ENCODE results near the gene DOCK8. TPM values are rescaled to one million over a fixed set of nuclear protein-coding genes. Genes with fewer than 3 reads are reported as not detected.

DOCK8 gene
- total and polyA plus RNA-seq, 2 of the 4 experiments (the other 2 are of a cell fraction), result not detected

GRCh38 chr9:223152-223551 lies 8.5 kb downstream of the DOCK8 start:
- Histone ChIP-seq H2BK15ac (ENCODE audit: low read depth, low read length) (no peak overlapping the region), H2AK5ac (ENCODE audit: low read depth, low read length) (no peak overlapping the region), H3K9me1 (ENCODE audit: insufficient read depth, low read length) (no peaks in the 10 kb centered on the region), H2BK120ac (ENCODE audit: low read depth, low read length) (no peak overlapping the region), H3K9me3 (ENCODE audit: control insufficient read depth, insufficient read depth, low read length) (no peaks in the 10 kb centered on the region), H4K8ac (ENCODE audit: low read depth in 2 of 2, low read length in 2 of 2) (no peak overlapping the region), H2AK9ac (replicated peaks; ENCODE audit: low read depth, low read length, poor library complexity) (no peak overlapping the region), H4K5ac (ENCODE audit: low read depth, low read length) (no peak overlapping the region), H3K23ac (ENCODE audit: low read depth, low read length) (no peak overlapping the region), H3K4me2 (ENCODE audit: low read depth, low read length) (no peak overlapping the region), H3K79me1 (ENCODE audit: low read depth in 1 of 2, low read length in 2 of 2) (no peaks in the 10 kb centered on the region), H3K4me3 (ENCODE audit: insufficient read depth, low read depth, low read length) (no peak overlapping the region), H3K27me3 (ENCODE audit: control insufficient read depth, insufficient read depth, low read length) (no peaks in the 10 kb centered on the region; the same call in 1 of the 2 replicates), H3K9ac (ENCODE audit: low read depth, low read length) (no peak overlapping the region), H3K27ac (ENCODE audit: insufficient read depth, low read length) (no peak overlapping the region), H3K4me1 (ENCODE audit: control insufficient read depth, insufficient read depth, low read length) (no peaks in the 10 kb centered on the region), H2BK20ac (ENCODE audit: low read depth, low read length) (no peak overlapping the region), H4K91ac (ENCODE audit: insufficient read depth, low read depth, low read length) (no peak overlapping the region), H2AFZ (replicated peaks; ENCODE audit: low read length, poor library complexity) (no peak overlapping the region), H3K56ac (ENCODE audit: extremely low read depth, insufficient read depth, low read length) (no peak overlapping the region), H2BK5ac (ENCODE audit: low read depth, low read length, poor library complexity, severe bottlenecking) (no peak overlapping the region), H3K14ac (replicated peaks; ENCODE audit: low read depth, low read length) (no peak overlapping the region), H3K18ac (ENCODE audit: low read depth, low read length) (no peak overlapping the region), H3K36me3 (ENCODE audit: control insufficient read depth, insufficient read depth, low read length) (no peaks in the 10 kb centered on the region), H4K20me1 (ENCODE audit: insufficient read depth, low read length) (no peaks in the 10 kb centered on the region), H3K4ac (ENCODE audit: low read depth, low read length) (no peak overlapping the region)
- no TSS peak for BruUV-seq (replicated peaks)
- DNase-seq (no peak), ATAC-seq (ENCODE audit: low read depth) (no peak)
- no CpG with 5 or more reads among the region's 3 CpGs for WGBS, 2 experiments (ENCODE audit: extremely low coverage in 2 of 2, insufficient read length in 1 of 2)
- dilution Hi-C loops (cut with HindIII; ENCODE audit: low sequenced_read_pairs, unreplicated experiment), result no loop called here
- POLR2A ChIA-PET (ENCODE audit: unreplicated experiment), result no interaction called here
- in situ Hi-C loops (cut with MboI; ENCODE audit: low sequenced_read_pairs), result no loop called here
- no peak for TF ChIP-seq CEBPB (IDR thresholded peaks at IDR 0.05; ENCODE audit: low read depth, low read length)
- TF ChIP-seq CHD1 (IDR thresholded peaks at IDR 0.05; ENCODE audit: low read depth, low read length), result no peak
- no peak for TF ChIP-seq RCOR1 (IDR thresholded peaks at IDR 0.05; ENCODE audit: insufficient replicate concordance, low read length)
- TF ChIP-seq RAD21 (IDR thresholded peaks at IDR 0.05; ENCODE audit: low read length), result no peak
- TF ChIP-seq MAFK (IDR thresholded peaks at IDR 0.05; ENCODE audit: low read depth, low read length), result no peak
- TF ChIP-seq POLR2A (IDR thresholded peaks at IDR 0.05; ENCODE audit: low read depth, low read length), result no peak
- TF ChIP-seq SMC3 (IDR thresholded peaks at IDR 0.05; ENCODE audit: low read depth, low read length), result no peak
- TF ChIP-seq BHLHE40 (IDR thresholded peaks at IDR 0.05; ENCODE audit: low read depth, low read length), result no peak
- TF ChIP-seq MAZ (IDR thresholded peaks at IDR 0.05; ENCODE audit: borderline replicate concordance, low read depth, low read length), result no peak
- no peak for TF ChIP-seq NFE2L2 (IDR thresholded peaks at IDR 0.05; ENCODE audit: low read depth, low read length)
- TF ChIP-seq FOS (IDR thresholded peaks at IDR 0.05; ENCODE audit: low read depth, low read length), result no peak
- TF ChIP-seq USF2 (IDR thresholded peaks at IDR 0.05; ENCODE audit: low read depth, low read length), result no peak
- no peak for TF ChIP-seq ELK1 (IDR thresholded peaks at IDR 0.05; ENCODE audit: borderline replicate concordance, low read depth, low read length)
- no peak for TF ChIP-seq MXI1 (IDR thresholded peaks at IDR 0.05; ENCODE audit: borderline replicate concordance, low read depth, low read length)
- no peak for TF ChIP-seq RFX5 (IDR thresholded peaks at IDR 0.05; ENCODE audit: low read depth, low read length)
- TF ChIP-seq, protein P1, sequence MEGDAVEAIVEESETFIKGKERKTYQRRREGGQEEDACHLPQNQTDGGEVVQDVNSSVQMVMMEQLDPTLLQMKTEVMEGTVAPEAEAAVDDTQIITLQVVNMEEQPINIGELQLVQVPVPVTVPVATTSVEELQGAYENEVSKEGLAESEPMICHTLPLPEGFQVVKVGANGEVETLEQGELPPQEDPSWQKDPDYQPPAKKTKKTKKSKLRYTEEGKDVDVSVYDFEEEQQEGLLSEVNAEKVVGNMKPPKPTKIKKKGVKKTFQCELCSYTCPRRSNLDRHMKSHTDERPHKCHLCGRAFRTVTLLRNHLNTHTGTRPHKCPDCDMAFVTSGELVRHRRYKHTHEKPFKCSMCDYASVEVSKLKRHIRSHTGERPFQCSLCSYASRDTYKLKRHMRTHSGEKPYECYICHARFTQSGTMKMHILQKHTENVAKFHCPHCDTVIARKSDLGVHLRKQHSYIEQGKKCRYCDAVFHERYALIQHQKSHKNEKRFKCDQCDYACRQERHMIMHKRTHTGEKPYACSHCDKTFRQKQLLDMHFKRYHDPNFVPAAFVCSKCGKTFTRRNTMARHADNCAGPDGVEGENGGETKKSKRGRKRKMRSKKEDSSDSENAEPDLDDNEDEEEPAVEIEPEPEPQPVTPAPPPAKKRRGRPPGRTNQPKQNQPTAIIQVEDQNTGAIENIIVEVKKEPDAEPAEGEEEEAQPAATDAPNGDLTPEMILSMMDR (conservative IDR thresholded peaks at IDR 0.05; ENCODE audit: low read depth, low read length), result no peak
- intact Hi-C loops (cut with micrococcal nuclease), result no loop called here
- CTCF ChIA-PET, result no interaction called here
